ENCODE measurements around the gene GLE1.
A peak's percentile ranks its signal among the peaks of the same experiment; 100 is the strongest.

GLE1 gene

GRCh38 chr9:128548876-128549275 lies 44.4 kb downstream of the GLE1 start:
- TF ChIP-seq TOX (CRISPR knock-in tag; IDR thresholded peaks at IDR 0.05; ENCODE audit: borderline replicate concordance) (no peak), BACH2 (CRISPR knock-in tag; IDR thresholded peaks at IDR 0.05; ENCODE audit: borderline replicate concordance) (no peak), RARB (CRISPR knock-in tag; IDR thresholded peaks at IDR 0.05) (no peak), ISL1 (CRISPR knock-in tag; IDR thresholded peaks at IDR 0.05) (no peak)
- TF ChIP-seq, protein P1, sequence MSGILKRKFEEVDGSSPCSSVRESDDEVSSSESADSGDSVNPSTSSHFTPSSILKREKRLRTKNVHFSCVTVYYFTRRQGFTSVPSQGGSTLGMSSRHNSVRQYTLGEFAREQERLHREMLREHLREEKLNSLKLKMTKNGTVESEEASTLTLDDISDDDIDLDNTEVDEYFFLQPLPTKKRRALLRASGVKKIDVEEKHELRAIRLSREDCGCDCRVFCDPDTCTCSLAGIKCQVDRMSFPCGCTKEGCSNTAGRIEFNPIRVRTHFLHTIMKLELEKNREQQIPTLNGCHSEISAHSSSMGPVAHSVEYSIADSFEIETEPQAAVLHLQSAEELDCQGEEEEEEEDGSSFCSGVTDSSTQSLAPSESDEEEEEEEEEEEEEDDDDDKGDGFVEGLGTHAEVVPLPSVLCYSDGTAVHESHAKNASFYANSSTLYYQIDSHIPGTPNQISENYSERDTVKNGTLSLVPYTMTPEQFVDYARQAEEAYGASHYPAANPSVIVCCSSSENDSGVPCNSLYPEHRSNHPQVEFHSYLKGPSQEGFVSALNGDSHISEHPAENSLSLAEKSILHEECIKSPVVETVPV (CRISPR knock-in tag; IDR thresholded peaks at IDR 0.05), result no peak
- ATAC-seq, result no peak

GRCh38 chr9:128550226-128550625 lies 45.7 kb downstream of the GLE1 start:
- ATAC-seq, result no peak
- no peak for TF ChIP-seq PATZ1 (CRISPR knock-in tag; IDR thresholded peaks at IDR 0.05; ENCODE audit: borderline replicate concordance)
- no peak for TF ChIP-seq OSR1 (CRISPR knock-in tag; IDR thresholded peaks at IDR 0.05)
- no peak for TF ChIP-seq ZFP3 (CRISPR knock-in tag; IDR thresholded peaks at IDR 0.05)
- TF ChIP-seq RARB (CRISPR knock-in tag; IDR thresholded peaks at IDR 0.05), result no peak
- TF ChIP-seq CSDC2 (CRISPR knock-in tag; IDR thresholded peaks at IDR 0.05), result no peak
- TF ChIP-seq ZC3H10 (CRISPR knock-in tag; IDR thresholded peaks at IDR 0.05), result no peak
- TF ChIP-seq ISL1 (CRISPR knock-in tag; IDR thresholded peaks at IDR 0.05), result no peak
- TF ChIP-seq SNAI2 (CRISPR knock-in tag; IDR thresholded peaks at IDR 0.05), result no peak
- TF ChIP-seq ZFP30 (CRISPR knock-in tag; IDR thresholded peaks at IDR 0.05), result no peak

GRCh38 chr9:128550770-128551656 lies 46.5 kb downstream of the GLE1 start:
- TF ChIP-seq ZFP3 (CRISPR knock-in tag; IDR thresholded peaks at IDR 0.05) (no peak), POU6F1 (CRISPR knock-in tag; IDR thresholded peaks at IDR 0.05; ENCODE audit: borderline replicate concordance, low read depth) (no peak), ISL1 (CRISPR knock-in tag; IDR thresholded peaks at IDR 0.05) (no peak), TCF4 (CRISPR knock-in tag; IDR thresholded peaks at IDR 0.05; ENCODE audit: borderline replicate concordance) (no peak), CREB5 (CRISPR knock-in tag; IDR thresholded peaks at IDR 0.05; ENCODE audit: low read depth) (no peak), ZNF565 (CRISPR knock-in tag; conservative IDR thresholded peaks at IDR 0.05; ENCODE audit: low read depth) (no peak), ARNTL (CRISPR knock-in tag; IDR thresholded peaks at IDR 0.05; ENCODE audit: borderline replicate concordance, low read depth) (no peak), OSR1 (CRISPR knock-in tag; IDR thresholded peaks at IDR 0.05) (no peak), ZNF8 (CRISPR knock-in tag; IDR thresholded peaks at IDR 0.05) (no peak)
- ATAC-seq, result no peak

GRCh38 chr9:128551657-128552152 lies 47.2 kb downstream of the GLE1 start:
- ATAC-seq, result no peak; the same call in 2 of the 3 replicates
- TF ChIP-seq OSR1 (CRISPR knock-in tag; IDR thresholded peaks at IDR 0.05), result no peak

DNA sequence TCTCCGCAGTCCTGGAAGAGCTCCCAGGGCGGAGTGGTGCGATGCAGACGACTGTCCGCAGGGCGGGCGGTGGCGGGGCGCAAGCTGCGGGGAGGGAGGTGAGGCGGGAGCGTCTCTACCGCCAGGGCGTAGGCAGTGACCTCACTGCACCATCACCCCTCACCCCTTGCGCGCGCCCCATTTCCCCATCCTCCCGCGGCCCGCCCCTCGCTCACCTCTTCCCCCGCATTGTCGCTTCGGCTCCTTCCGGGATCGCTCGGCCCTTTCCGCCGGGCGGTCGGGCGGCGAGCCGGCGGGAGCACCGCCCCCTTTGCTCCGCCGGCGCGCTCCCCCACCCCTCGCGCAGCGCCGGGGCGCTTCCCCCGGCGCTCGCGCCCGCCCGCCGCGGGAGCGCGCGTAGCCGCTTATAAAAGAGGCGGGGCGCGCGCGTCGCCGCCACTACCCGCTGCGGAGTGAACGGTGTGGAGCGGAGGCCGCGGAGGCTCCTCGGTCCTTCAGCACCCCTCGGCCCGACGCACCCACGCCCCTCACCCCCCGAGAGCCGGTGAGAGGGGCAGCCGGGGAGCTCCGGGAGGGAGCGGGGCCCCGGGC lies 47.7 kb downstream of the GLE1 start, which contains the start of gene SPTAN1:
Gene SPTAN1, plus strand, starts transcription at position 435 of the 591 bp plus-strand sequence. CDS start 14,154 bp downstream, outside the sequence.
- peak; percentile 78 for ATAC-seq
- TF ChIP-seq ZC3H10 (CRISPR knock-in tag; IDR thresholded peaks at IDR 0.05) (peak; percentile 73; the same call in 1 of the 2 replicates), RARB (CRISPR knock-in tag; IDR thresholded peaks at IDR 0.05) (no peak), BACH2 (CRISPR knock-in tag; IDR thresholded peaks at IDR 0.05; ENCODE audit: borderline replicate concordance) (peak; percentile 72; the same call in 1 of the 2 replicates), PPARA (CRISPR knock-in tag; IDR thresholded peaks at IDR 0.05; ENCODE audit: borderline replicate concordance) (0 out of 2 replicates have a peak, but pooled peaks have one; percentile 34), ESRRG (CRISPR knock-in tag; IDR thresholded peaks at IDR 0.05) (no peak), PATZ1 (CRISPR knock-in tag; IDR thresholded peaks at IDR 0.05; ENCODE audit: borderline replicate concordance) (0 out of 2 replicates have a peak, but pooled peaks have one; percentile 72), ZFP3 (CRISPR knock-in tag; IDR thresholded peaks at IDR 0.05) (peak; percentile 76), CSDC2 (CRISPR knock-in tag; IDR thresholded peaks at IDR 0.05) (peak; percentile 96), OSR1 (CRISPR knock-in tag; IDR thresholded peaks at IDR 0.05) (no peak)
- TF ChIP-seq, protein P2, sequence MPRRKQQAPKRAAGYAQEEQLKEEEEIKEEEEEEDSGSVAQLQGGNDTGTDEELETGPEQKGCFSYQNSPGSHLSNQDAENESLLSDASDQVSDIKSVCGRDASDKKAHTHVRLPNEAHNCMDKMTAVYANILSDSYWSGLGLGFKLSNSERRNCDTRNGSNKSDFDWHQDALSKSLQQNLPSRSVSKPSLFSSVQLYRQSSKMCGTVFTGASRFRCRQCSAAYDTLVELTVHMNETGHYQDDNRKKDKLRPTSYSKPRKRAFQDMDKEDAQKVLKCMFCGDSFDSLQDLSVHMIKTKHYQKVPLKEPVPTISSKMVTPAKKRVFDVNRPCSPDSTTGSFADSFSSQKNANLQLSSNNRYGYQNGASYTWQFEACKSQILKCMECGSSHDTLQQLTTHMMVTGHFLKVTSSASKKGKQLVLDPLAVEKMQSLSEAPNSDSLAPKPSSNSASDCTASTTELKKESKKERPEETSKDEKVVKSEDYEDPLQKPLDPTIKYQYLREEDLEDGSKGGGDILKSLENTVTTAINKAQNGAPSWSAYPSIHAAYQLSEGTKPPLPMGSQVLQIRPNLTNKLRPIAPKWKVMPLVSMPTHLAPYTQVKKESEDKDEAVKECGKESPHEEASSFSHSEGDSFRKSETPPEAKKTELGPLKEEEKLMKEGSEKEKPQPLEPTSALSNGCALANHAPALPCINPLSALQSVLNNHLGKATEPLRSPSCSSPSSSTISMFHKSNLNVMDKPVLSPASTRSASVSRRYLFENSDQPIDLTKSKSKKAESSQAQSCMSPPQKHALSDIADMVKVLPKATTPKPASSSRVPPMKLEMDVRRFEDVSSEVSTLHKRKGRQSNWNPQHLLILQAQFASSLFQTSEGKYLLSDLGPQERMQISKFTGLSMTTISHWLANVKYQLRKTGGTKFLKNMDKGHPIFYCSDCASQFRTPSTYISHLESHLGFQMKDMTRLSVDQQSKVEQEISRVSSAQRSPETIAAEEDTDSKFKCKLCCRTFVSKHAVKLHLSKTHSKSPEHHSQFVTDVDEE (CRISPR knock-in tag; IDR thresholded peaks at IDR 0.05), result peak; percentile 93
